ENCODE measurements around the gene AAMDC. TPM values are rescaled to one million over a fixed set of nuclear protein-coding genes. Genes with fewer than 3 reads are reported as not detected.

AAMDC gene
- total and polyA plus RNA-seq, 2 of the 13 experiments (the other 11 are each of a cell fraction or from before 2014, with no cell fraction given), result 18.1 to 35.6 TPM

GRCh38 chr11:77789061-77789730, 31.7 kb upstream of the AAMDC start (continued):
- TF ChIP-seq ZNF816 (CRISPR knock-in tag; IDR thresholded peaks at IDR 0.05; ENCODE audit: borderline replicate concordance), result no peak
- no peak for TF ChIP-seq ZNF629 (CRISPR knock-in tag; conservative IDR thresholded peaks at IDR 0.05)
- TF ChIP-seq PHB2 (IDR thresholded peaks at IDR 0.05; ENCODE audit: partially characterized antibody), result no peak
- TF ChIP-seq ZBTB46 (CRISPR knock-in tag; IDR thresholded peaks at IDR 0.05; ENCODE audit: borderline replicate concordance), result no peak

GRCh38 chr11:77789731-77790476, 31.0 kb upstream of the AAMDC start:
- no peaks in the 10 kb centered on the region for H3K27me3 ChIP-seq (ENCODE audit: control insufficient read depth in 1 of 2, insufficient read depth in 2 of 2, low read length in 2 of 2)
- 96% methylated on average over 5 of the region's 5 CpGs for WGBS (ENCODE audit: low lambda C conversion rate)
- FAIRE-seq, result no peak
- no peak for DNase-seq (ENCODE audit: low spot score)
- peaks cover 28% of the 10 kb centered on the region for H4K20me1 ChIP-seq (ENCODE audit: insufficient read depth, low read length)
- no peak overlapping the region for H3K4me3 ChIP-seq (replicated peaks in 1 of 3; ENCODE audit: insufficient read depth in 1 of 3, low read depth in 2 of 3, low read length in 3 of 3)
- peaks cover 64% of the 10 kb centered on the region for H3K4me1 ChIP-seq (ENCODE audit: insufficient read depth, low read length)
- peaks cover 75% of the 10 kb centered on the region for H3K79me2 ChIP-seq (ENCODE audit: insufficient read depth, low read length)
- no peak overlapping the region for H3K9ac ChIP-seq (ENCODE audit: insufficient read depth, low read depth, low read length)
- ATAC-seq, result peak; percentile 37; the same call in 2 of the 3 replicates
- BruUV-seq (replicated peaks), result no TSS peak
- ChIA-PET POLR2A (no interaction called here), CTCF (ENCODE audit: low intra/inter-chr PET ratio, low total read pairs) (no interaction called here)
- in situ Hi-C loops (cut with HindIII; ENCODE audit: extremely low pct_ligation_motif_present, low pct_unique_long_range_greater_than_20kb), result no loop called here
- no peaks in the 10 kb centered on the region; a peak in 1 of 5 replicates for H3K36me3 ChIP-seq (replicated peaks in 1 of 2; ENCODE audit: control insufficient read depth in 1 of 2, insufficient read depth in 2 of 2, low read length in 2 of 2)
- peak; percentile 73; the same call in 1 of the 2 replicates for TF ChIP-seq ZBTB33 (CRISPR knock-in tag; IDR thresholded peaks at IDR 0.05)
- 0 out of 2 replicates have a peak, but pooled peaks have one; percentile 20 for TF ChIP-seq IRF9 (CRISPR knock-in tag; IDR thresholded peaks at IDR 0.05; ENCODE audit: borderline replicate concordance)
- no peak for TF ChIP-seq EEA1 (CRISPR knock-in tag; IDR thresholded peaks at IDR 0.05; ENCODE audit: borderline replicate concordance)
- intact Hi-C loops (cut with micrococcal nuclease; ENCODE audit: unreplicated experiment), result no loop called here
- no peaks in the 10 kb centered on the region for H3K9me3 ChIP-seq (ENCODE audit: low read length)
- no peak overlapping the region for H3K27ac ChIP-seq (ENCODE audit: extremely low read length, insufficient read depth, low read length)
- H2AFZ ChIP-seq (ENCODE audit: low read length), result no peak overlapping the region
- H3K4me2 ChIP-seq (ENCODE audit: low read depth, low read length), result no peak overlapping the region
